Activated T-helper 1 cell treated with anti-CD3 and anti-CD28 coated beads, Interleukin-12 subunit alpha, Interleukin-12 subunit beta, Interleukin-2, Interleukin-4 antibody, amounts not matched to agents 30 ng/mL and 10 ng/mL and 1 ng/mL, durations not matched to agents 14 hours and 24 hours and 36 hours (primary cell): Measurements from ENCODE around the gene SLC50A1. TPM values are rescaled to one million over a fixed set of nuclear protein-coding genes. Genes with fewer than 3 reads are reported as not detected.

Source experiments
- DNase-seq: peaks from one replicate; pipeline ENCODE4 v3.0.0; 2021; ENCODE audit warnings: low spot score
- H3K27ac Mint-ChIP-seq: one replicate; pipeline ENCODE4 v1.8.0; 2021; ENCODE audit warnings: mild to moderate bottlenecking, mixed read lengths
- H3K27me3 Mint-ChIP-seq: one replicate; pipeline ENCODE4 v1.8.0; 2022; ENCODE audit warnings: mild to moderate bottlenecking, moderate library complexity, mixed read lengths; ENCODE audit not compliant: insufficient read depth
- H3K36me3 Mint-ChIP-seq: one replicate; pipeline ENCODE4 v1.8.0; 2021; ENCODE audit warnings: low read depth, mixed read lengths
- H3K4me1 Mint-ChIP-seq: one replicate; pipeline ENCODE4 v1.8.0; 2021; ENCODE audit warnings: low read depth, mixed read lengths
- H3K4me3 Mint-ChIP-seq: one replicate; pipeline ENCODE4 v1.8.0; 2021; ENCODE audit warnings: mild to moderate bottlenecking, moderate library complexity, mixed read lengths
- H3K9me3 Mint-ChIP-seq: one replicate; pipeline ENCODE4 v1.8.0; 2021; ENCODE audit warnings: mixed read lengths
- intact Hi-C: fragments of 100-400 bp; cut with micrococcal nuclease; formaldehyde crosslinking; loops from one replicate; pipeline ENCODE4 v1.15.1; 2024
- total RNA-seq: library from RNA; stranded (reverse); gene quantifications from 2 replicates; pipeline ENCODE4 v1.2.3, GENCODE V29; 2022

The SLC50A1 gene
- total RNA-seq, 1 donor from 2014 or later, result 45.7 TPM

DNA sequence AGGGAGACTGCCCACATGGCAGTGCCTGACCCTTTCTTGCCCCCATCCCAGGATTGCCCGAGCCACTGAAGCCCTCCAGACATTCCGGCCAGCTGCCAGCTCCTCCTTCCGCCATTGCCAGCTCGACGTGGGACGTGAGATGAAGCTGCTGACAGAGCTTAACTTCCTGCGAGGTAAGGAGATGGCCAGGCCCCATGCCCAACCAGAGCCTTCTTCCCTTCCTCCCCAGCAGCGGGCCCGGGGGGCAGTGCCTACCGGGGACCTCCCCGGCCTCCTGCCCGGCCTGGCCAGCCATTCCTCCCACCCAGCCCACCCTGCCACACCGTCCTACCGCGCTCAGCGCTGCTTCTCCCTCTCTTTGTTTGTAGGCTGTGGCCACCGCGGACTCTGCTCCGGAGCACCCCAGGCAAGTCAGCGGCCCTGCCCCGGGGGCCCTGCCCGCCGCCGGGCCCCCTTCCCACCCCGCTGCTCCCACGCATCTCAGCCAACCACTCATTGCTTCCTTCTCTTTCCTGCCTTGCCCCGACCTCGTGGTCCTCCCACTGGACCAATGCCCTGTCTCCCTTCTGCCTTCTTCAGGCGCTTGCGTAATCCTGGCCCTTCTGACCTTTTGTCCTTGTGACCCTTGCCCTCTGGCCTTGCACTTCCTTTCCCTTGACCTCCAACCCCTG lies 42.9 kb downstream of the SLC50A1 start:
- intact Hi-C loops, result loop anchor here (1.0 to 10.0 kb wide), 2 partner anchors 9 to 574 kb away; partner anchors contain the start of gene ADAR
- peaks cover 37% of the 10 kb centered on the region for H3K36me3 Mint-ChIP-seq
- peak overlapping the region; percentile 36 for H3K27ac Mint-ChIP-seq
- H3K4me3 Mint-ChIP-seq, result no peak overlapping the region
- H3K4me1 Mint-ChIP-seq, result peaks cover 31% of the 10 kb centered on the region
- H3K27me3 Mint-ChIP-seq, result peaks cover 2% of the 10 kb centered on the region
- DNase-seq, result no peak
- H3K9me3 Mint-ChIP-seq, result no peaks in the 10 kb centered on the region

DNA sequence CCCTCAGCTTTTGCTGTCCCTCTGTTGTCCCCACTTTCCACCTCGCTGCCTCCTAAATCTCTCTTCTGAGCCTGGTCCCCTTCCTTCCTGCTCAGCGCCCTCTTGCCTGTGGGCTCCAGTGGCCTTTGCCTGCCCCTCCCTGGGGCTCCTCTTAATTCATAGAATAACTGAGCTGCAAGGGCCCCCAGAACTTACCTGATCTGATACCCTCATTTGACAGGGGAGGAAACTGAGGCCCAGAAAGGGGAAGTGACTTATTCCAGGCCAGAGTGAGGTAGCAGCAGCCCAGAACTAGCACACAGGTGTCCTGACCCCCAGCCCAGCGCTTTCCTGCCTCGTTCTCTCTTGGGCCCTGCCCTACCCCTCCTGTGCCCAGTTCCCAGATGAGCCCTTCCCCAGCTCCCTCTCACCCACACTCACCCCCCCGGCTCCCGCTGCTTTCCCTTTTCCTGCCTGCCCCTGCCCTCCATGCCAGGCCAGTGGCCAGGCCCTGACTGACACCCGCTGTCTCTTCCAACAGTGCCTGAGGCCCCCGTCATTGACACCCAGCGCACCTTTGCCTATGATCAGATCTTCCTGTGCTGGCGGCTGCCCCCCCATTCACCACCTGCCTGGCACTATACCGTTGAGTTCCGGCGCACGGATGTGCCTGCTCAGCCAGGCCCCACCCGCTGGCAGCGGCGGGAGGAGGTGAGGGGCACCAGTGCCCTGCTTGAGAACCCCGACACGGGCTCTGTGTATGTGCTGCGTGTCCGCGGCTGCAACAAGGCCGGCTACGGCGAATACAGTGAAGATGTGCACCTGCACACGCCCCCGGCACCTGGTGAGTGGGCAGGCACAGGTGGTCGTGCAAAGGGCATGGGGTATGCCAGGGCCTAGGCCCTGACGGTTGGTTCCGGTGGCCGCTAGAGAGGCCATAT lies 43.7 kb downstream of the SLC50A1 start:
- H3K4me3 Mint-ChIP-seq, result no peak overlapping the region

DNA sequence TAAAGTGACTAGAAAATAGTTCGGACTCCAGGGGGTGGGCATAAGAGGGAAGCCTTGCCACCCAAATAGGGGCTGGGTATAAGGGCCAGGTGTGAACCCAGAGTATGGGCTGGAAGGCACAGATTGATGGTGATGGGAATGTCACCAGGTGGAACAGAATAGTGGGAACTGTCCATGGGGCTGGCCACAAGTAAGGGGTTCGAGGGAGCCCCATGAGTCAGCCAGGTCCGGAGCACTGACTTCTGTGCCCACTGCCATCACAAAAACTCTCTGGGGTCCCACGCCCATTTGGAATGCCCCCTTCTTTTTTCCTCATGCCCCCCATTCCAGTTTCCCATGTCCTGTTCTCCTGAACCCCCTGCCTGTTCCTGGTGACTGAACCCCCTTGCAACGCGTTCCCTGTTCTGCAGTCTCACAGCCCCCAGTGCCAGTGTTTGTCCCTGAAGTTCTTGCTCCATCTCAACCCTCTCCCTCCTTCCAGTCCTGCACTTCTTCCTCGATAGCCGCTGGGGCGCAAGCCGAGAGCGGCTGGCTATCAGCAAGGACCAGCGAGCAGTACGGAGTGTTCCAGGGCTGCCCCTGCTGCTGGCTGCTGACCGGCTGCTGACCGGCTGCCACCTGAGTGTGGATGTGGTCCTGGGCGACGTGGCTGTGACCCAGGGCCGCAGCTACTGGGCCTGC lies 45.9 kb downstream of the SLC50A1 start:
- H3K36me3 Mint-ChIP-seq, result peaks cover 35% of the 10 kb centered on the region
- no peak for DNase-seq
- H3K9me3 Mint-ChIP-seq, result no peaks in the 10 kb centered on the region
- no peak overlapping the region for H3K4me3 Mint-ChIP-seq
- no peak overlapping the region for H3K27ac Mint-ChIP-seq
- peaks cover 2% of the 10 kb centered on the region for H3K27me3 Mint-ChIP-seq
- peaks cover 13% of the 10 kb centered on the region for H3K4me1 Mint-ChIP-seq
- intact Hi-C loops, result no loop called here

More for the DNA sequence above, 43.7 kb downstream of the SLC50A1 start:
- intact Hi-C loops, result loop anchor here (1.0 to 10.0 kb wide), 2 partner anchors 8 to 575 kb away; partner anchors contain the start of gene ADAR
- Mint-ChIP-seq H3K27me3 (peaks cover 2% of the 10 kb centered on the region), H3K9me3 (no peaks in the 10 kb centered on the region), H3K27ac (peak overlapping the region; percentile 48), H3K4me1 (peaks cover 30% of the 10 kb centered on the region), H3K36me3 (peaks cover 37% of the 10 kb centered on the region)
- no peak for DNase-seq

DNA sequence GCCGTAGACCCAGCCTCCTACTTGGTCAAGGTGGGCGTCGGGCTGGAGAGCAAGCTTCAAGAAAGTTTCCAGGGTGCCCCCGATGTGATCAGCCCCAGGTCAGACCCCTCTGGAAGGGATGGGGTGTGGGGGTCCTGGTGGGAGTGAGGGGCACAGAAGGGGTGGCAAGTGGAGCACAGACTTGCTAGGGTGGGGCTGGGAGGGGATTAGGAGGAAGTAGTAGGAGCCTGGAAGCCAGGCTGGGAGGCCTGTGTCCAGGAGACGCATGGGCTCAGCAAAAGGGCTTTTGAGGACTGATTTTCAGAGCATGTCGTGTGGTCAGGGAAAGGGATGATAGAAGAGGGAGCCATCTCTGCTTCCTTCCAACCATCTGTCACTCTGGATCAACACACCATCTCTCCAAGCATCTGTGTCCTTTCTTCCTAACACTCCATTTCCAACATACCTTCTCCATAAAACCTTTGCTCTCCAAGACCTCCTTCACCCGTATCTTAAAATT lies 46.4 kb downstream of the SLC50A1 start:
- Mint-ChIP-seq H3K4me1 (peaks cover 9% of the 10 kb centered on the region), H3K9me3 (no peaks in the 10 kb centered on the region), H3K36me3 (peaks cover 31% of the 10 kb centered on the region), H3K4me3 (no peak overlapping the region), H3K27me3 (peaks cover 2% of the 10 kb centered on the region), H3K27ac (no peak overlapping the region)
- DNase-seq, result no peak
- intact Hi-C loops, result no loop called here

DNA sequence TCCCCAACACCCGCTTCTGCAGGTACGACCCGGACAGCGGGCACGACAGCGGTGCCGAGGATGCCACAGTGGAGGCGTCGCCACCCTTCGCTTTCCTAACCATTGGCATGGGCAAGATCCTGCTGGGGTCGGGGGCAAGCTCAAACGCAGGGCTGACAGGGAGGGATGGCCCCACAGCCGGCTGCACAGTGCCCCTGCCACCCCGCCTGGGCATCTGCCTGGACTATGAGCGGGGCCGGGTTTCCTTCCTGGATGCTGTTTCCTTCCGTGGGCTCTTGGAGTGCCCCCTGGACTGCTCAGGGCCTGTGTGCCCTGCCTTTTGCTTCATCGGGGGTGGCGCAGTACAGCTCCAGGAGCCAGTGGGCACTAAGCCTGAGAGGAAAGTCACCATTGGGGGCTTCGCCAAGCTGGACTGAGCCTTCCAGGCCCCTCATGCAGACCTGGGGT lies 48.1 kb downstream of the SLC50A1 start:
- H3K27ac Mint-ChIP-seq, result no peak overlapping the region
- no peaks in the 10 kb centered on the region for H3K9me3 Mint-ChIP-seq
- H3K4me3 Mint-ChIP-seq, result no peak overlapping the region
- intact Hi-C loops, result no loop called here
- no peak for DNase-seq
- peaks cover 12% of the 10 kb centered on the region for H3K4me1 Mint-ChIP-seq
- peaks cover 28% of the 10 kb centered on the region for H3K36me3 Mint-ChIP-seq
- peaks cover under 1% of the 10 kb centered on the region for H3K27me3 Mint-ChIP-seq

DNA sequence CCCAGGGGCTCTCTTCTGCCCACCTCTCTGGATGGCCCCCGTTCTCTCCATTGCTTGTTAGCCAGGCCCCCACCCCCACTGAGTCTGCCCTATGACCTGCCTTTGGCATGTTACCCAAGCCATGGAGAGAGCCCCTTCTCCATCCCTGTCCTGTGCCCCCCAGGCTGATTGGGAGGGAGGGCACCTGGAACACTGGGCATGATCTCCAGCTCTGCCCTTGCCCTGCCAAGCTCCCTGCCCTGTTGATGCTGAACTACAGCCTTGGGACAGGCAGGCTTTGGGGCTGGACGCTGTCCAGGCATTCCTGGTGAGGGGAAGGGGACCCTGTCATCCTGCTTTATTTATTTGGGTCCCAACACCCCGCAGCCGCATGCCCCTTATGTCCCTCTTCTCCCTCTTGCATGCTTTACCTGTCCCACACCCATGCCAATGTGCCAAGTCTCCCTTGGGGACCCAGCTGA lies 48.7 kb downstream of the SLC50A1 start:
- H3K9me3 Mint-ChIP-seq, result no peaks in the 10 kb centered on the region
- H3K27me3 Mint-ChIP-seq, result no peaks in the 10 kb centered on the region
- no peak overlapping the region for H3K27ac Mint-ChIP-seq

DNA sequence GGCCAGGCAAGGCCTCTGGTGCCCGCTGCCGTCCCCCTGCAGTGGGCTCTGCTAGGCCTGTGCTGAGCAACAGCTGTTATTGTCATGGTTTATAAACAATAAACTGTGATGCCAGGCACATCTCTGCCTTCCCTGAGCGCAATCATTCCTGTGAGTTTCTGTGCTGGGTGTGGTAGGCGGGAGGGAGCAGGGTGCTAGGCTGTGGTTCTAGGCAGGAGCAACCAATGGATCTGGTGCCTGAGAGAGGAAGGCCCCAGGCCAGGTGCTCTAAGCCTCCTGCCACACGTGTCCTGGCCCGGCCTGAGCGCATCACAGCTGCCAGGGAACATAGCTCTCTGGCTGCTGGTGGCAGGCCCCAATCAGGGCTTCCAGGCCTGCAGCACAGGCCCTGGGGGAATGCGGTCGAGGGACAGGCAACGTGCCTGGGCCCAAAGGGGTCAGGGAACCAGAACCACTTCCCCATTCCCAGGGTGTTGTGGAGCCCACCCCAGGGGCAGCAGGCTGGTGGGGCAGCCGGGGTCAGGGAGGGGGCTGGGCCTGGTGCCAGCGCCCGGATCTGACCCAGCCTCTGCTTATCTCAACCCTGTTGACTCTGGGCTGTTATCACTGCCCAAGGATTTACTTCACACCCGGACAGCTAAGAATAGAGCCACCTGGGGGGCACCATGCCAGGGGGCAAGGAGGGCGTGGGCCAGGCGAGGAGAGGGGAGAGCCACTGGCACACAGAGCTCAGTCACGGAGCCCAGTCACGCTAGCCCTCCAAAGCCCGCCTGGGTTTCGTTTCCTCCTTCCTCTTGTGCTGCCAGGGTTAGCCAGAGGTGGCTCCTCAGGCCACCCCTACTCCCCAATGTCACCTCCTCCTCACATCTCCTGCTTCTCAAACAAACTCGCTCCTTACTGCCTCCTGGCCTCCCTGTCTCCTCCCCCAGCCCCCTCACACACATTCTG lies 49.5 kb downstream of the SLC50A1 start:
- H3K27ac Mint-ChIP-seq, result no peak overlapping the region
- no peaks in the 10 kb centered on the region for H3K27me3 Mint-ChIP-seq
- no peak for DNase-seq
- peaks cover 12% of the 10 kb centered on the region for H3K4me1 Mint-ChIP-seq
- intact Hi-C loops, result no loop called here
- peaks cover 17% of the 10 kb centered on the region for H3K36me3 Mint-ChIP-seq
- H3K9me3 Mint-ChIP-seq, result no peaks in the 10 kb centered on the region
- H3K4me3 Mint-ChIP-seq, result no peak overlapping the region

More for the DNA sequence above, 48.7 kb downstream of the SLC50A1 start:
- no peak overlapping the region for H3K4me3 Mint-ChIP-seq
- DNase-seq, result no peak
- peaks cover 12% of the 10 kb centered on the region for H3K4me1 Mint-ChIP-seq
- intact Hi-C loops, result no loop called here
- peaks cover 23% of the 10 kb centered on the region for H3K36me3 Mint-ChIP-seq

DNA sequence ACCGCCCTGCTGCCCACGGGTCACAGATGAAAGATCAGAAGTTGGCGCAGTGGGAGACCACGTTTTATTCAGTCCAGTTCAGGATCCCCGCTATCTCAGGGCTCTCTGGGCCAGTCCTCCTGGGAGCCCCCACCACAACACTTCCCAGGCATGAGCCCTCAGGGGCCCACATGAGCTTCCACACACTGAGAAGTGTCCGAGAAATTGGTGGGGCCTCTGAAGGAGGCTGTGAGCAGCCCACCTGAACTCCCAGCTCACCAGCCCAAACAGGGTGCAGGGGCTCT lies 50.1 kb downstream of the SLC50A1 start:
- Mint-ChIP-seq H3K4me3 (no peak overlapping the region), H3K27me3 (no peaks in the 10 kb centered on the region), H3K9me3 (no peaks in the 10 kb centered on the region), H3K36me3 (peaks cover 17% of the 10 kb centered on the region), H3K4me1 (peaks cover 12% of the 10 kb centered on the region), H3K27ac (no peak overlapping the region)
- DNase-seq, result no peak
- intact Hi-C loops, result no loop called here

DNA sequence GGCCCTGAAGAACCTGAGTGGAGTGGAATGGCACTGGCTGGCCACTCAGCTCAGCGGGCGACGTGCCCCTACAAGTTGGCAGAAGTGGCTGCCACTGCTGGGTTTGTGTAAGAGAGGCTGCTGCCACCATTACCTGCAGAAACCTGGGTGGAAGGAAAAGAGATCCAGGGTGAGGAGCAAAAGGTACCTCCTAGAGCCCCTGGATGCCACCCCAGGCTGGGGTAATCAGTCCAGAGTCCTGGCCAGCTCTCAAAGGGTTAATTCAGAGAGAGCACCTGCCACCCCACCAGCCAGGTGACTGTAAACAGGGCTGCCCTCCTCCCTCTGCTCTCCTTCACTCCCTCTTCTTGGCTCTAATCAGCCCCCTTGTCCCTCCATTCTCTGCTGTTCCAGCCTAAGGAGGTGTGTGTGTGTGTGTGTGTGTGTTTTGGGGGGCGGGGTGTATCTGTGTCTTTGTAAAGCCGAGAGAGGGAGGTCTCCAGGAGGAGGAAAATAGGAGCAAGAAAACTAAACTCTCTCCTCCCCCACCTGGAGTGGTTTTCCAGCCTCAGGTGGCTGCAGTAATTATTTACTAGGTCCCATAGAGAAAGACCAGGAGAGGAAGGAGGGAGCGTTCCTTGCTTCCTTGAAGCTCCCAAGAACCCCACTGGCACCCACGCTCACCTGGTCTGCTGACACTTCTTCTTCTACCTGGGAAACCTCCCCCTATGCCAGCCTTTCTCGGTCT lies 50.6 kb downstream of the SLC50A1 start:
- no peak overlapping the region for H3K27ac Mint-ChIP-seq
- intact Hi-C loops, result no loop called here

DNA sequence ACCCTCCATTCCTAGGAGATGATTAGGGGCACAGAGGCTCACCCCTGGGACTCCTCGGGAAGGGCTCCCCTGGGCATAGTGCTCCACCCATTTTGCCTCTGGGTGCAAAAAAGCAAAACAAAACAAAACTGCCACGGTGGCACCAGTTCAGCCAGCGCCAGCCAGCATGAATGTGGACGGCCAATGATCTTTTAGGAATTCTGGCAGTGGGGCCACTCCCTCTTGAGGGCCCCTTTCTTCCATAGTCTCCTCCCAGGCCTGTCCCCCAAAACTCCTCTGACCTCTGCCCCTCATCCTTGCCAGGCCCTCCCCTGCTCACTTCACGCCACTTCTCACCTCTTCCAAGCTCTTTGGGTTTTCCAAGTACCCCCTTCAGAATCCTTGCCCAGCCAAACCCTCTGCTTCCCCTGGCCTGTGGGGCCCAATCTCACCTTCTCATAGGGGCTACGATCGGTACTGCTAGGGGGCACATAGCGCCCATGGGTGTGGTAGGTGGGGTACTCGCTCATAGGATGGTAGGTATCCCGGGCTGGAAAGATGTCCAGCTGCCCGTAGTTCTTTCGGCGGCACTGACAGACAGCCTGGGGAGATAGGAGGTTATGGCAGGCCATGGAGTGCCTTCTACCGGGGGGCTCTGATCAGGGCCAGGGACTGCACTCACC lies 51.3 kb downstream of the SLC50A1 start:
- H3K9me3 Mint-ChIP-seq, result no peaks in the 10 kb centered on the region
- no peak for DNase-seq
- intact Hi-C loops, result loop anchor here (1.0 kb wide), 1 partner anchor 8 kb away; no protein-coding TSS in a partner anchor
- no peak overlapping the region for H3K27ac Mint-ChIP-seq
- peaks cover 14% of the 10 kb centered on the region for H3K36me3 Mint-ChIP-seq
- H3K4me3 Mint-ChIP-seq, result no peak overlapping the region
- no peaks in the 10 kb centered on the region for H3K27me3 Mint-ChIP-seq
- peaks cover 9% of the 10 kb centered on the region for H3K4me1 Mint-ChIP-seq

More for the DNA sequence above, 50.6 kb downstream of the SLC50A1 start:
- DNase-seq, result no peak
- H3K9me3 Mint-ChIP-seq, result no peaks in the 10 kb centered on the region
- H3K36me3 Mint-ChIP-seq, result peaks cover 15% of the 10 kb centered on the region
- no peak overlapping the region for H3K4me3 Mint-ChIP-seq
- H3K4me1 Mint-ChIP-seq, result peaks cover 9% of the 10 kb centered on the region
- H3K27me3 Mint-ChIP-seq, result no peaks in the 10 kb centered on the region

DNA sequence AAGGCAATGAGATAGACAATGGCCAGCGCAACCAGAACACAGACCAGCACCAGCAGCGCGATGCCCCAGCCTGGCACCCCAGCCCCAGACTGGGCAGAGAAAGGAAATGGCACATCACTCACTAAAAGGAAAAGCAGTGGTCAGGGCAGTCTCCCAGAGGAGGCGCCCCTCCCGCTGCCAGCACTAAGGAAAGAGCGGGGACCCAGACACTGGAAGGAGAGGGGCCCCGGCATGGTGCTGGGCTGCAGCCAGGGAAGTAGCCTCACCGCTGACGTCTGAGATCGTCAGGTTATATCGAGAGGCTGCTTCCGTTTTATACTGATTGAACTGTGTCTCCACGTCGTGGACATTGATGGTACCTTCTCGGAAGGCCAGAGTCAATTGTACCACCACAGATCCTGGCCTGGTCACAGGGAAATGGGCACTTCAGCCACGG lies 51.8 kb downstream of the SLC50A1 start:
- intact Hi-C loops, result loop anchor here (1.0 kb wide), 1 partner anchor 8 kb away; no protein-coding TSS in a partner anchor
- no peaks in the 10 kb centered on the region for H3K27me3 Mint-ChIP-seq
- H3K4me3 Mint-ChIP-seq, result no peak overlapping the region
- H3K27ac Mint-ChIP-seq, result no peak overlapping the region
- DNase-seq, result no peak
- H3K36me3 Mint-ChIP-seq, result peaks cover 10% of the 10 kb centered on the region
- H3K9me3 Mint-ChIP-seq, result no peaks in the 10 kb centered on the region
- peaks cover 14% of the 10 kb centered on the region for H3K4me1 Mint-ChIP-seq
